WTC11 (cell line): ENCODE measurements around the gene CAV2.

Source experiments
- CTCF ChIP-seq: fragments of 200-600 bp; IDR thresholded peaks from 2 replicates; pipeline ENCODE4 v1.8.0; 2022; ENCODE audit warnings: antibody characterized with exemption
- E2F4 ChIP-seq: sonication (generic); formaldehyde crosslinking; IDR thresholded peaks from 2 replicates; pipeline ENCODE4 v1.8.1; 2022; ENCODE audit warnings: low read depth, mild to moderate bottlenecking, moderate library complexity, missing genetic modification reagents, borderline replicate concordance
- ELF4 ChIP-seq: sonication (generic); formaldehyde crosslinking; IDR thresholded peaks from 2 replicates; pipeline ENCODE4 v1.8.1; 2022; ENCODE audit warnings: low read depth, mild to moderate bottlenecking, moderate library complexity, missing genetic modification reagents
- FOXK1 ChIP-seq: sonication (generic); formaldehyde crosslinking; IDR thresholded peaks from 2 replicates; pipeline ENCODE4 v1.8.0; 2022; ENCODE audit warnings: mild to moderate bottlenecking, moderate library complexity, missing genetic modification reagents
- RELA ChIP-seq: sonication (generic); formaldehyde crosslinking; IDR thresholded peaks from 2 replicates; pipeline ENCODE4 v1.8.1; 2022; ENCODE audit warnings: missing genetic modification reagents, mild to moderate bottlenecking, borderline replicate concordance
- USF1 ChIP-seq: sonication (generic); formaldehyde crosslinking; IDR thresholded peaks from 2 replicates; pipeline ENCODE4 v1.8.0; 2022; ENCODE audit warnings: mild to moderate bottlenecking, missing genetic modification reagents
- ZNF219 ChIP-seq: sonication (generic); formaldehyde crosslinking; IDR thresholded peaks from 2 replicates; pipeline ENCODE4 v1.8.0; 2023; ENCODE audit warnings: missing genetic modification reagents, mild to moderate bottlenecking, borderline replicate concordance

- TF ChIP-seq RELA (CRISPR knock-in tag) = no peak
- no peak for TF ChIP-seq FOXK1
- TF ChIP-seq CTCF = no peak
- TF ChIP-seq E2F4 (CRISPR knock-in tag) = no peak
- no peak for TF ChIP-seq USF1 (CRISPR knock-in tag)
- no peak for TF ChIP-seq ZNF219
- TF ChIP-seq ELF4 (CRISPR knock-in tag) = no peak
Observed at GRCh38 chr7:116512520-116513188, 13.1 kb downstream of the CAV2 start.
